Activated B cell treated with CpG ODN at 0.5 μM for 24 hours (primary cell): ENCODE data around the gene GRID2. TPM values are rescaled to one million over a fixed set of nuclear protein-coding genes. Genes with fewer than 3 reads are reported as not detected.

ENCODE experiments used
- ATAC-seq: fragments of 200-7000 bp; cut with Tn5 transposase; one replicate; pipeline ENCODE4 v1.10.0; 2021; ENCODE audit warnings: low read depth, mild to moderate bottlenecking, moderate library complexity
- CTCF ChIA-PET: fragments of 350-600 bp; sonication (Branson Sonifier 250); formaldehyde crosslinking; loops from one replicate; lab custom pipeline; 2021; ENCODE audit warnings: antibody characterized with exemption; lab: Charles Lee
- POLR2A ChIA-PET: fragments of 350-600 bp; sonication (Branson Sonifier 250); formaldehyde crosslinking; loops from one replicate; lab custom pipeline; 2021; ENCODE audit warnings: antibody characterized with exemption; lab: Charles Lee
- DNase-seq: peaks from one replicate; pipeline ENCODE4 v3.0.0; 2022
- H3K27ac Mint-ChIP-seq: one replicate; pipeline ENCODE4 v1.8.0; 2020; ENCODE audit warnings: mixed read lengths
- H3K27me3 Mint-ChIP-seq: one replicate; pipeline ENCODE4 v1.8.0; 2021; ENCODE audit warnings: mixed read lengths
- H3K36me3 Mint-ChIP-seq: one replicate; pipeline ENCODE4 v1.8.0; 2021; ENCODE audit warnings: low read depth, mixed read lengths
- H3K4me1 Mint-ChIP-seq: one replicate; pipeline ENCODE4 v1.8.0; 2021; ENCODE audit warnings: mixed read lengths
- H3K4me3 Mint-ChIP-seq: one replicate; pipeline ENCODE4 v1.8.0; 2020; ENCODE audit warnings: mild to moderate bottlenecking, mixed read lengths
- H3K9me3 Mint-ChIP-seq: one replicate; pipeline ENCODE4 v1.8.0; 2020; ENCODE audit warnings: mixed read lengths
- intact Hi-C: fragments of 100-400 bp; cut with micrococcal nuclease; formaldehyde crosslinking; loops from one replicate; pipeline ENCODE4 v1.15.1; 2024
- total RNA-seq: library from RNA; stranded (reverse); gene quantifications from 2 replicates; pipeline ENCODE4 v1.2.3, GENCODE V29; 2022
- TF ChIP-seq, protein P1 (sequence below): fragments of 200-600 bp; IDR thresholded peaks from one replicate; pipeline ENCODE4 v1.8.0; 2022; ENCODE audit warnings: antibody characterized with exemption, mild to moderate bottlenecking

GRID2 gene
- total RNA-seq, 1 donor from 2014 or later = not detected

GRCh38 chr4:93722446-93722845 lies 1418.7 kb downstream of the GRID2 start:
- DNase-seq = no peak
- ChIA-PET POLR2A (no interaction called here), CTCF (no interaction called here)
- H3K36me3 Mint-ChIP-seq = no peaks in the 10 kb centered on the region
- no peaks in the 10 kb centered on the region for H3K4me1 Mint-ChIP-seq
- ATAC-seq = no peak
- H3K9me3 Mint-ChIP-seq = no peaks in the 10 kb centered on the region
- intact Hi-C loops = no loop called here
- no peak overlapping the region for H3K27ac Mint-ChIP-seq
- no peak overlapping the region for H3K4me3 Mint-ChIP-seq
- H3K27me3 Mint-ChIP-seq = no peaks in the 10 kb centered on the region
- TF ChIP-seq, protein P1, sequence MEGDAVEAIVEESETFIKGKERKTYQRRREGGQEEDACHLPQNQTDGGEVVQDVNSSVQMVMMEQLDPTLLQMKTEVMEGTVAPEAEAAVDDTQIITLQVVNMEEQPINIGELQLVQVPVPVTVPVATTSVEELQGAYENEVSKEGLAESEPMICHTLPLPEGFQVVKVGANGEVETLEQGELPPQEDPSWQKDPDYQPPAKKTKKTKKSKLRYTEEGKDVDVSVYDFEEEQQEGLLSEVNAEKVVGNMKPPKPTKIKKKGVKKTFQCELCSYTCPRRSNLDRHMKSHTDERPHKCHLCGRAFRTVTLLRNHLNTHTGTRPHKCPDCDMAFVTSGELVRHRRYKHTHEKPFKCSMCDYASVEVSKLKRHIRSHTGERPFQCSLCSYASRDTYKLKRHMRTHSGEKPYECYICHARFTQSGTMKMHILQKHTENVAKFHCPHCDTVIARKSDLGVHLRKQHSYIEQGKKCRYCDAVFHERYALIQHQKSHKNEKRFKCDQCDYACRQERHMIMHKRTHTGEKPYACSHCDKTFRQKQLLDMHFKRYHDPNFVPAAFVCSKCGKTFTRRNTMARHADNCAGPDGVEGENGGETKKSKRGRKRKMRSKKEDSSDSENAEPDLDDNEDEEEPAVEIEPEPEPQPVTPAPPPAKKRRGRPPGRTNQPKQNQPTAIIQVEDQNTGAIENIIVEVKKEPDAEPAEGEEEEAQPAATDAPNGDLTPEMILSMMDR = no peak

GRCh38 chr4:93730251-93730650 lies 1426.5 kb downstream of the GRID2 start:
- ATAC-seq = no peak
- TF ChIP-seq, protein P1 = no peak
- intact Hi-C loops = no loop called here
- H3K9me3 Mint-ChIP-seq = no peaks in the 10 kb centered on the region
- no peaks in the 10 kb centered on the region for H3K27me3 Mint-ChIP-seq
- H3K27ac Mint-ChIP-seq = no peak overlapping the region
- no peaks in the 10 kb centered on the region for H3K4me1 Mint-ChIP-seq
- no peaks in the 10 kb centered on the region for H3K36me3 Mint-ChIP-seq
- DNase-seq = no peak
- no peak overlapping the region for H3K4me3 Mint-ChIP-seq
- POLR2A ChIA-PET = no interaction called here
- CTCF ChIA-PET = no interaction called here

- ChIA-PET CTCF (no interaction called here), POLR2A (no interaction called here)
- Mint-ChIP-seq H3K36me3 (no peaks in the 10 kb centered on the region), H3K9me3 (no peaks in the 10 kb centered on the region), H3K4me3 (no peak overlapping the region), H3K27me3 (no peaks in the 10 kb centered on the region), H3K4me1 (no peaks in the 10 kb centered on the region), H3K27ac (no peak overlapping the region)
- TF ChIP-seq, protein P1 = no peak
- DNase-seq (no peak), ATAC-seq (no peak)
- intact Hi-C loops = no loop called here
Observed at GRCh38 chr4:93730760-93731159, 1427.0 kb downstream of the GRID2 start.

- no peaks in the 10 kb centered on the region for H3K27me3 Mint-ChIP-seq
- TF ChIP-seq, protein P1 = no peak
- no peak overlapping the region for H3K4me3 Mint-ChIP-seq
- H3K36me3 Mint-ChIP-seq = no peaks in the 10 kb centered on the region
- H3K9me3 Mint-ChIP-seq = no peaks in the 10 kb centered on the region
- ATAC-seq = no peak
- POLR2A ChIA-PET = no interaction called here
- CTCF ChIA-PET = no interaction called here
- DNase-seq = no peak
- no peaks in the 10 kb centered on the region for H3K4me1 Mint-ChIP-seq
- no peak overlapping the region for H3K27ac Mint-ChIP-seq
- intact Hi-C loops = no loop called here
Observed at GRCh38 chr4:93731456-93731855, 1427.7 kb downstream of the GRID2 start.

GRCh38 chr4:93732509-93732908 lies 1428.7 kb downstream of the GRID2 start:
- Mint-ChIP-seq H3K27ac (no peak overlapping the region), H3K4me3 (no peak overlapping the region), H3K9me3 (no peaks in the 10 kb centered on the region), H3K4me1 (no peaks in the 10 kb centered on the region), H3K27me3 (no peaks in the 10 kb centered on the region), H3K36me3 (no peaks in the 10 kb centered on the region)
- ChIA-PET POLR2A (no interaction called here), CTCF (no interaction called here)
- TF ChIP-seq, protein P1 = no peak
- DNase-seq (no peak), ATAC-seq (no peak)
- intact Hi-C loops = no loop called here
